ENCODE data around the gene SHISAL1.
"Not testable (repeated sequence)": the region's sequence is repeated elsewhere in the genome, so short reads cannot be mapped to it uniquely, and the experiment has no call there.

Gene SHISAL1

GRCh38 chr22:44331881-44332714, 19.3 kb upstream of the SHISAL1 start:
- no peaks in the 10 kb centered on the region for H3K9me3 ChIP-seq (ENCODE audit: control insufficient read depth, insufficient read depth, low read length)
- H3K4me3 ChIP-seq (ENCODE audit: low read depth, low read length) = peak overlapping the region; percentile 40
- H3K9ac ChIP-seq (ENCODE audit: low read depth, low read length) = no peak overlapping the region
- no peaks in the 10 kb centered on the region for H3K36me3 ChIP-seq (ENCODE audit: control insufficient read depth, insufficient read depth, low read length)
- no peaks in the 10 kb centered on the region for H3K4me1 ChIP-seq (ENCODE audit: control insufficient read depth, insufficient read depth, low read length)
- H3K27me3 ChIP-seq (ENCODE audit: control insufficient read depth, insufficient read depth, low read length) = peaks cover 37% of the 10 kb centered on the region

DNA sequence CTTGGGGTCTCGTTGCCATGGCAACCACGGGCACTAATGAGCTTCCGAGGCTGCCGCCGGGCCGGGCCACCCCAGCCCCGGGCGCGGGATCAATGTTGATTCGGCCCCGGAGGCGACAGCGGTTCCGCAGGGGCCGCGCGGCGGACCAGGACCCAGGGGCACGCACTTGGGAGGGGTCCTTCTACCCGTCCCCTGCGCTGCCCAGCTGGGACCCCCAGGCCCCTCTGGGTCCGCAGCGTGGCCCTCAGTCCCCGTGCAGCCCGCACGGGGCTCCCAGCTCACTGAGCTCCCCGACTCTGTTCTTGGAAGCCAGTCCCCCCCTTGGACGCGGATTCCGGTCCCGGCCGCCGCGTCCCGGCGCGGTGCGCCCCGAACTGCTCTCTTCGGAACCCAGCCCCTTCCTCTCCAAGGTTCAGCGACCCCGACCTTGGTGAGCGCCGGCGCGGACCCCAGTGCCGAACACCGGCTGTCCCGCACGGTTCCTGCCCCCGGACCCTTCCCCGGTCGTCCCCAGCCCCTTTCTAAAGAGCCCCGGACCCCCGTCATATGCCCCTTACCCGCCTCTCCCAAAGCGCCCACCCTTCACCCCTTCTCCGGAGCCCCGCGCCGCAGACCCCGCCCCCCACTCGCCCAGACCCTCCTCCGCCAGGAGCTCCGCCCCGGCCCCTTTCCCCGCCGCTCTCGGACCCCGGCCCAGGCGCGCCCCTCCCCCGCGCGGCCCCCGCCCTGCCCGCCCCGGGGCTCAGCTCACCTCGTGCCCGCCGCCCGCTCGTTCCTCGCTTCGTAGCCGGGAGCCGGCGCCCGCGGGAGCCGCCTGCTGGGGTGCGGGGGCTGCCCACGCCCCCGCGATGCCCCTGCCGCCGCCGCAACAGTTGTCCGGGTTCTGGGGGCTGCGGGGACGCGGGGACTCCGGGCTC, 18.3 kb upstream of the SHISAL1 start:
- H3K9ac ChIP-seq (ENCODE audit: low read depth, low read length) = no peak overlapping the region
- no peaks in the 10 kb centered on the region for H3K36me3 ChIP-seq (ENCODE audit: control insufficient read depth, insufficient read depth, low read length)
- H3K9me3 ChIP-seq (ENCODE audit: control insufficient read depth, insufficient read depth, low read length) = no peaks in the 10 kb centered on the region
- no peaks in the 10 kb centered on the region for H3K4me1 ChIP-seq (ENCODE audit: control insufficient read depth, insufficient read depth, low read length)
- peaks cover 37% of the 10 kb centered on the region for H3K27me3 ChIP-seq (ENCODE audit: control insufficient read depth, insufficient read depth, low read length)
- H3K4me3 ChIP-seq (ENCODE audit: low read depth, low read length) = peak overlapping the region; percentile 54

GRCh38 chr22:44330188-44330743, 17.5 kb upstream of the SHISAL1 start:
- Histone ChIP-seq H3K9me3 (ENCODE audit: control insufficient read depth, insufficient read depth, low read length) (no peaks in the 10 kb centered on the region), H3K4me1 (ENCODE audit: control insufficient read depth, insufficient read depth, low read length) (no peaks in the 10 kb centered on the region), H3K27me3 (ENCODE audit: control insufficient read depth, insufficient read depth, low read length) (peaks cover 37% of the 10 kb centered on the region), H3K4me3 (ENCODE audit: low read depth, low read length) (no peak overlapping the region), H3K36me3 (ENCODE audit: control insufficient read depth, insufficient read depth, low read length) (no peaks in the 10 kb centered on the region), H3K9ac (ENCODE audit: low read depth, low read length) (no peak overlapping the region)

- Histone ChIP-seq H3K27me3 (ENCODE audit: control insufficient read depth, insufficient read depth, low read length) (peaks cover 36% of the 10 kb centered on the region), H3K36me3 (ENCODE audit: control insufficient read depth, insufficient read depth, low read length) (no peaks in the 10 kb centered on the region), H3K9ac (ENCODE audit: low read depth, low read length) (no peak overlapping the region), H3K4me1 (ENCODE audit: control insufficient read depth, insufficient read depth, low read length) (no peaks in the 10 kb centered on the region), H3K9me3 (ENCODE audit: control insufficient read depth, insufficient read depth, low read length) (no peaks in the 10 kb centered on the region), H3K4me3 (ENCODE audit: low read depth, low read length) (no peak overlapping the region)
Measured at GRCh38 chr22:44329179-44329796, 16.5 kb upstream of the SHISAL1 start.

GRCh38 chr22:44328762-44329161, 16.0 kb upstream of the SHISAL1 start:
- Histone ChIP-seq H3K27me3 (ENCODE audit: control insufficient read depth, insufficient read depth, low read length) (peaks cover 32% of the 10 kb centered on the region), H3K4me1 (ENCODE audit: control insufficient read depth, insufficient read depth, low read length) (no peaks in the 10 kb centered on the region), H3K36me3 (ENCODE audit: control insufficient read depth, insufficient read depth, low read length) (no peaks in the 10 kb centered on the region), H3K9me3 (ENCODE audit: control insufficient read depth, insufficient read depth, low read length) (no peaks in the 10 kb centered on the region), H3K4me3 (ENCODE audit: low read depth, low read length) (no peak overlapping the region), H3K9ac (ENCODE audit: low read depth, low read length) (no peak overlapping the region)

- Histone ChIP-seq H3K27me3 (ENCODE audit: control insufficient read depth, insufficient read depth, low read length) (peaks cover 30% of the 10 kb centered on the region), H3K36me3 (ENCODE audit: control insufficient read depth, insufficient read depth, low read length) (no peaks in the 10 kb centered on the region), H3K9me3 (ENCODE audit: control insufficient read depth, insufficient read depth, low read length) (no peaks in the 10 kb centered on the region), H3K9ac (ENCODE audit: low read depth, low read length) (no peak overlapping the region), H3K4me1 (ENCODE audit: control insufficient read depth, insufficient read depth, low read length) (no peaks in the 10 kb centered on the region), H3K4me3 (ENCODE audit: low read depth, low read length) (no peak overlapping the region)
Measured at GRCh38 chr22:44328326-44328725, 15.6 kb upstream of the SHISAL1 start.

GRCh38 chr22:44326491-44326885, 13.7 kb upstream of the SHISAL1 start:
- Histone ChIP-seq H3K4me3 (ENCODE audit: low read depth, low read length) (no peak overlapping the region), H3K4me1 (ENCODE audit: control insufficient read depth, insufficient read depth, low read length) (no peaks in the 10 kb centered on the region), H3K9ac (ENCODE audit: low read depth, low read length) (no peak overlapping the region), H3K27me3 (ENCODE audit: control insufficient read depth, insufficient read depth, low read length) (peaks cover 16% of the 10 kb centered on the region), H3K36me3 (ENCODE audit: control insufficient read depth, insufficient read depth, low read length) (no peaks in the 10 kb centered on the region), H3K9me3 (ENCODE audit: control insufficient read depth, insufficient read depth, low read length) (no peaks in the 10 kb centered on the region)

GRCh38 chr22:44325718-44326490, 13.2 kb upstream of the SHISAL1 start:
- Histone ChIP-seq H3K9ac (ENCODE audit: low read depth, low read length) (no peak overlapping the region), H3K9me3 (ENCODE audit: control insufficient read depth, insufficient read depth, low read length) (no peaks in the 10 kb centered on the region), H3K27me3 (ENCODE audit: control insufficient read depth, insufficient read depth, low read length) (peaks cover 16% of the 10 kb centered on the region), H3K4me1 (ENCODE audit: control insufficient read depth, insufficient read depth, low read length) (no peaks in the 10 kb centered on the region), H3K36me3 (ENCODE audit: control insufficient read depth, insufficient read depth, low read length) (no peaks in the 10 kb centered on the region), H3K4me3 (ENCODE audit: low read depth, low read length) (no peak overlapping the region)

DNA sequence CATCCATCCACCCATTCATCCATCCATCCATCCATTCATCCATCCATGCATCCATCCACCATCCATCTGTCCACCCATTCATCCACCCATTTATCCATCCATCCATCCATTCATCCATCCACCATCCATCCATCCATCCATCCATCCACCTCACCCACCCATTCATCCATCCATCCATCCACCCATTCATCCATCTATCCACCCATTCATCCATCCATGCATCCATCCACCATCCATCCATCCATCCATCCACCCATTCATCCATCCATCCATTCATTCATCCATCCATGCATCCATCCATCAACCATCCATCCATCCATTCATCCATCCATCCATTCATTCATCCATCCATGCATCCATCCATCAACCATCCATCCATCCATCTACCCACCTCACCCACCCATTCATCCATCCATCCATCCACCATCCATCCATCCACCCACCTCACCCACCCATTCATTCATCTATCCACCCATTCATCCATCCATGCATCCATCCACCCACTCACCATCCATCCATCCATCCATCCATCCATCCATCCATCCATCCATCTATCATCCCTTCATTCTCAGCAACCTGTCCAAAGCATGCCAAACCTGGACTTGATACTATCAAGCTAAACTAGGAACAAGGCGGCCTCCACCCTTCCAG, 10.5 kb upstream of the SHISAL1 start:
- not testable (repeated sequence) for H3K27me3 ChIP-seq (ENCODE audit: control insufficient read depth, insufficient read depth, low read length); H3K36me3 ChIP-seq (ENCODE audit: control insufficient read depth, insufficient read depth, low read length); H3K4me1 ChIP-seq (ENCODE audit: control insufficient read depth, insufficient read depth, low read length); H3K4me3 ChIP-seq (ENCODE audit: low read depth, low read length); H3K9me3 ChIP-seq (ENCODE audit: control insufficient read depth, insufficient read depth, low read length); H3K9ac ChIP-seq (ENCODE audit: low read depth, low read length)

DNA sequence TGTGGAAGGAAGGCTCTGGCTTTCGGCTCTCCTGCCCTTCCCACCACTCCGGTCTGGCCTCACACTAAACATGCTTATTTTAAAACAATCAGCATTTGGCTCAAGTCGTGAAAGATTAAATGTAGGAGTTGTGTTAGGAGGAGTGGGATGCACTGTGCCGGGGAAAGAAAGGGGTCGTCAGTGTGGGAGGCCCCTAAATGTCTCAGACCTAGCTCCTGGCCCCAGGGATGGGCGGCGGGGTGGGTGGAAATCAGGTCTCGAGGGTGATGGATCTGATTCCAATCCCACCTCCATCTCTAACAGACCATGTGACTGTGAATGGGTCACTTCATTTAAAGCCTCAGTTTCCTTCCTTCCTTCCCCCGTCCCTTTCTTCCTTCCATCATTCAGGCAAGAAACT, 6.9 kb upstream of the SHISAL1 start:
- Histone ChIP-seq H3K27me3 (ENCODE audit: control insufficient read depth, insufficient read depth, low read length) (no peaks in the 10 kb centered on the region), H3K4me1 (ENCODE audit: control insufficient read depth, insufficient read depth, low read length) (no peaks in the 10 kb centered on the region), H3K36me3 (ENCODE audit: control insufficient read depth, insufficient read depth, low read length) (no peaks in the 10 kb centered on the region), H3K4me3 (ENCODE audit: low read depth, low read length) (no peak overlapping the region), H3K9ac (ENCODE audit: low read depth, low read length) (no peak overlapping the region), H3K9me3 (ENCODE audit: control insufficient read depth, insufficient read depth, low read length) (no peaks in the 10 kb centered on the region)
